ENCODE measurements around the gene SENP1. TPM values are rescaled to one million over a fixed set of nuclear protein-coding genes. Genes with fewer than 3 reads are reported as not detected.
A peak's percentile ranks its signal among the peaks of the same experiment; 100 is the strongest.

The SENP1 gene
- total and polyA plus RNA-seq, 2 experiments from 2014 or later = 8.6 to 27.7 TPM

DNA sequence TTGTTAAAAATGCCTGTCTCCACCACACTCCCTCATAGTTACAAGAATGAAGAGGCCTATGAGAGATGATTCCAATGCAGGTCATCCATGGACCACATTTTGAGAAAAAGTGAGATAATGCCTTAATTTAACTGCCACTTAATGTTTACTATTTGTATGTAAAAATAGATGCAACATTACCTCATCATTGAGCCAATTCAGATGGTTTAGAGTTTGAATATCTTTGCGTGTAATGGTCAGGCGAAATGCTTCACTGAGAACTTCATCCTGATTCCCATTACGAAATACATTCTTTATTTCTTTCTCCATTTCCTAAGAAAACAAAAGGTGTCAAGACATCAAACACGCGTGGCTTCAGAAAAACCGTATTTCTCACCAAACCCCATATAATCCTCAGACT, 42.3 kb downstream of the SENP1 start:
- no peak for DNase-seq (ENCODE audit: low spot score)
- no peaks in the 10 kb centered on the region for H3K27me3 ChIP-seq (ENCODE audit: insufficient read depth)
- no peak overlapping the region for H3K4me2 ChIP-seq
- H4K20me1 ChIP-seq (replicated peaks; ENCODE audit: insufficient read depth) = 0 out of 2 replicates have a peak, but pooled peaks cover 7% of the 10 kb centered on the region
- H3K27ac ChIP-seq (ENCODE audit: low read depth) = no peak overlapping the region
- no peaks in the 10 kb centered on the region for H3K9me3 Mint-ChIP-seq
- H2AFZ ChIP-seq = no peak overlapping the region
- H3F3A ChIP-seq (replicated peaks; ENCODE audit: low read depth) = no peaks in the 10 kb centered on the region
- H3K4me1 Mint-ChIP-seq = no peaks in the 10 kb centered on the region; the same call in 2 of the 3 replicates
- H3K4me1 ChIP-seq (ENCODE audit: insufficient read depth) = no peaks in the 10 kb centered on the region
- no peaks in the 10 kb centered on the region for H3K9me2 ChIP-seq (ENCODE audit: insufficient read depth)
- no peak for TF ChIP-seq POLR2AphosphoS5 (IDR thresholded peaks at IDR 0.05; ENCODE audit: low read depth)
- TF ChIP-seq STAT1 (IDR thresholded peaks at IDR 0.05; ENCODE audit: unreplicated experiment) = no peak
- TF ChIP-seq, protein P1, sequence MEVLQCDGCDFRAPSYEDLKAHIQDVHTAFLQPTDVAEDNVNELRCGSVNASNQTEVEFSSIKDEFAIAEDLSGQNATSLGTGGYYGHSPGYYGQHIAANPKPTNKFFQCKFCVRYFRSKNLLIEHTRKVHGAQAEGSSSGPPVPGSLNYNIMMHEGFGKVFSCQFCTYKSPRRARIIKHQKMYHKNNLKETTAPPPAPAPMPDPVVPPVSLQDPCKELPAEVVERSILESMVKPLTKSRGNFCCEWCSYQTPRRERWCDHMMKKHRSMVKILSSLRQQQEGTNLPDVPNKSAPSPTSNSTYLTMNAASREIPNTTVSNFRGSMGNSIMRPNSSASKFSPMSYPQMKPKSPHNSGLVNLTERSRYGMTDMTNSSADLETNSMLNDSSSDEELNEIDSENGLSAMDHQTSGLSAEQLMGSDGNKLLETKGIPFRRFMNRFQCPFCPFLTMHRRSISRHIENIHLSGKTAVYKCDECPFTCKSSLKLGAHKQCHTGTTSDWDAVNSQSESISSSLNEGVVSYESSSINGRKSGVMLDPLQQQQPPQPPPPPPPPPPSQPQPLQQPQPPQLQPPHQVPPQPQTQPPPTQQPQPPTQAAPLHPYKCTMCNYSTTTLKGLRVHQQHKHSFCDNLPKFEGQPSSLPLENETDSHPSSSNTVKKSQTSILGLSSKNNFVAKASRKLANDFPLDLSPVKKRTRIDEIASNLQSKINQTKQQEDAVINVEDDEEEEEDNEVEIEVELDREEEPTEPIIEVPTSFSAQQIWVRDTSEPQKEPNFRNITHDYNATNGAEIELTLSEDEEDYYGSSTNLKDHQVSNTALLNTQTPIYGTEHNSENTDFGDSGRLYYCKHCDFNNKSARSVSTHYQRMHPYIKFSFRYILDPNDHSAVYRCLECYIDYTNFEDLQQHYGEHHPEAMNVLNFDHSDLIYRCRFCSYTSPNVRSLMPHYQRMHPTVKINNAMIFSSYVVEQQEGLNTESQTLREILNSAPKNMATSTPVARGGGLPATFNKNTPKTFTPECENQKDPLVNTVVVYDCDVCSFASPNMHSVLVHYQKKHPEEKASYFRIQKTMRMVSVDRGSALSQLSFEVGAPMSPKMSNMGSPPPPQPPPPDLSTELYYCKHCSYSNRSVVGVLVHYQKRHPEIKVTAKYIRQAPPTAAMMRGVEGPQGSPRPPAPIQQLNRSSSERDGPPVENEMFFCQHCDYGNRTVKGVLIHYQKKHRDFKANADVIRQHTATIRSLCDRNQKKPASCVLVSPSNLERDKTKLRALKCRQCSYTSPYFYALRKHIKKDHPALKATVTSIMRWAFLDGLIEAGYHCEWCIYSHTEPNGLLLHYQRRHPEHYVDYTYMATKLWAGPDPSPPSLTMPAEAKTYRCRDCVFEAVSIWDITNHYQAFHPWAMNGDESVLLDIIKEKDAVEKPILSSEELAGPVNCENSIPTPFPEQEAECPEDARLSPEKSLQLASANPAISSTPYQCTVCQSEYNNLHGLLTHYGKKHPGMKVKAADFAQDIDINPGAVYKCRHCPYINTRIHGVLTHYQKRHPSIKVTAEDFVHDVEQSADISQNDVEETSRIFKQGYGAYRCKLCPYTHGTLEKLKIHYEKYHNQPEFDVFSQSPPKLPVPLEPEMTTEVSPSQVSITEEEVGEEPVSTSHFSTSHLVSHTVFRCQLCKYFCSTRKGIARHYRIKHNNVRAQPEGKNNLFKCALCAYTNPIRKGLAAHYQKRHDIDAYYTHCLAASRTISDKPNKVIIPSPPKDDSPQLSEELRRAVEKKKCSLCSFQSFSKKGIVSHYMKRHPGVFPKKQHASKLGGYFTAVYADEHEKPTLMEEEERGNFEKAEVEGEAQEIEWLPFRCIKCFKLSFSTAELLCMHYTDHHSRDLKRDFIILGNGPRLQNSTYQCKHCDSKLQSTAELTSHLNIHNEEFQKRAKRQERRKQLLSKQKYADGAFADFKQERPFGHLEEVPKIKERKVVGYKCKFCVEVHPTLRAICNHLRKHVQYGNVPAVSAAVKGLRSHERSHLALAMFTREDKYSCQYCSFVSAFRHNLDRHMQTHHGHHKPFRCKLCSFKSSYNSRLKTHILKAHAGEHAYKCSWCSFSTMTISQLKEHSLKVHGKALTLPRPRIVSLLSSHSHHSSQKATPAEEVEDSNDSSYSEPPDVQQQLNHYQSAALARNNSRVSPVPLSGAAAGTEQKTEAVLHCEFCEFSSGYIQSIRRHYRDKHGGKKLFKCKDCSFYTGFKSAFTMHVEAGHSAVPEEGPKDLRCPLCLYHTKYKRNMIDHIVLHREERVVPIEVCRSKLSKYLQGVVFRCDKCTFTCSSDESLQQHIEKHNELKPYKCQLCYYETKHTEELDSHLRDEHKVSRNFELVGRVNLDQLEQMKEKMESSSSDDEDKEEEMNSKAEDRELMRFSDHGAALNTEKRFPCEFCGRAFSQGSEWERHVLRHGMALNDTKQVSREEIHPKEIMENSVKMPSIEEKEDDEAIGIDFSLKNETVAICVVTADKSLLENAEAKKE (CRISPR knock-in tag; IDR thresholded peaks at IDR 0.05) = no peak
- no peaks in the 10 kb centered on the region for H3K79me2 ChIP-seq (replicated peaks; ENCODE audit: insufficient read depth)
- no peak overlapping the region for H3K4me3 Mint-ChIP-seq
- no peak overlapping the region for H3K4me3 ChIP-seq
- no peaks in the 10 kb centered on the region for H3K27me3 Mint-ChIP-seq (ENCODE audit: insufficient read depth, low read depth, poor library complexity)
- H3K36me3 ChIP-seq (ENCODE audit: insufficient read depth) = peaks cover 40% of the 10 kb centered on the region
- H3K36me3 Mint-ChIP-seq (ENCODE audit: low read depth) = peaks cover 60% of the 10 kb centered on the region
- ATAC-seq = no peak
- H3K27ac Mint-ChIP-seq = no peak overlapping the region

DNA sequence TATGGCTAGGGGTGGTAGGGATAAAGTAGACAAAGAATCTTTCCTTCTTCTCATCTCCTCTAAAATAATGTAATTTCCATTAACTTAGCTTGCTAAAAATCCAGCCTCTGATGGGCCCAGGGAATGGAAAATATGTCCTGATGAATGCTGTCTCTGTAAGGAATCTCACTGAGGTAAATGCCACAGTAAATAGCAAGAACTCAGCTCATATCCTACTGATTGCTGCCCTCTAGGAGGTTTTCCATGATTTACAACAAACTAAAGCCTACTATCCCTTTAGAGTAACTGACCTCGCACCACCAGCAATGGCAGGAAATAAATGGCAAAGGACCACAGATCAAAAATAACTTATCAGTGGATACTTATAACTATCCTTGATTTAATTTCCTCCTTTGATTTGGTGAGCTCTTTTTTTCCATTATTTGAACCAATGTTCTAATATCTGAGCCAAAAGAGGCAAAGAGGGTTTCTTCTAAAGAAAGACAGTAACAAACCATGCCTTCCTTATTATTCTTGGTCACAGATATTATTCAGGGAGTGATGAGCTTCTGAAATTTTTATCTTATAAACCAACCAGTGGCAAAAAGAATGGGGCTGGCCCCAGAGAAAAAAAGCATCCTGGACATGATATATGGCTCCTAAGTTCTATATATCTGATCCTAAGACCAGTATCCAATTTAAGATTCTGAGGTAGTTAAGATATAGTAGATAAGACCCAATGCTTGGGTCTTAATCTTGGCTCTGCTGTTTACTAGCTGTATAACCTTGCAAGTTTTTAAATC, 43.8 kb downstream of the SENP1 start:
- peak; percentile 48 for DNase-seq (ENCODE audit: low spot score)
- H3K27ac Mint-ChIP-seq = no peak overlapping the region
- no peak overlapping the region for H3K4me3 ChIP-seq
- ATAC-seq = peak; percentile 47; the same call in 2 of the 3 replicates
- peaks cover 60% of the 10 kb centered on the region for H3K36me3 Mint-ChIP-seq (ENCODE audit: low read depth)
- H4K20me1 ChIP-seq (replicated peaks; ENCODE audit: insufficient read depth) = 0 out of 2 replicates have a peak, but pooled peaks cover 7% of the 10 kb centered on the region
- H3K4me1 Mint-ChIP-seq = no peaks in the 10 kb centered on the region
- H3K4me2 ChIP-seq = no peak overlapping the region
- no peaks in the 10 kb centered on the region for H3F3A ChIP-seq (replicated peaks; ENCODE audit: low read depth)
- no peaks in the 10 kb centered on the region for H3K4me1 ChIP-seq (ENCODE audit: insufficient read depth)
- H3K27me3 Mint-ChIP-seq (ENCODE audit: insufficient read depth, low read depth, poor library complexity) = no peaks in the 10 kb centered on the region
- peaks cover 40% of the 10 kb centered on the region for H3K36me3 ChIP-seq (ENCODE audit: insufficient read depth)
- no peak overlapping the region for H3K27ac ChIP-seq (ENCODE audit: low read depth)
- H3K9me3 Mint-ChIP-seq = no peaks in the 10 kb centered on the region
- H3K79me2 ChIP-seq (replicated peaks; ENCODE audit: insufficient read depth) = no peaks in the 10 kb centered on the region
- H3K9me2 ChIP-seq (ENCODE audit: insufficient read depth) = no peaks in the 10 kb centered on the region
- no peaks in the 10 kb centered on the region for H3K27me3 ChIP-seq (ENCODE audit: insufficient read depth)
- no peak overlapping the region for H3K4me3 Mint-ChIP-seq
- H2AFZ ChIP-seq = no peak overlapping the region
- TF ChIP-seq, protein P2, sequence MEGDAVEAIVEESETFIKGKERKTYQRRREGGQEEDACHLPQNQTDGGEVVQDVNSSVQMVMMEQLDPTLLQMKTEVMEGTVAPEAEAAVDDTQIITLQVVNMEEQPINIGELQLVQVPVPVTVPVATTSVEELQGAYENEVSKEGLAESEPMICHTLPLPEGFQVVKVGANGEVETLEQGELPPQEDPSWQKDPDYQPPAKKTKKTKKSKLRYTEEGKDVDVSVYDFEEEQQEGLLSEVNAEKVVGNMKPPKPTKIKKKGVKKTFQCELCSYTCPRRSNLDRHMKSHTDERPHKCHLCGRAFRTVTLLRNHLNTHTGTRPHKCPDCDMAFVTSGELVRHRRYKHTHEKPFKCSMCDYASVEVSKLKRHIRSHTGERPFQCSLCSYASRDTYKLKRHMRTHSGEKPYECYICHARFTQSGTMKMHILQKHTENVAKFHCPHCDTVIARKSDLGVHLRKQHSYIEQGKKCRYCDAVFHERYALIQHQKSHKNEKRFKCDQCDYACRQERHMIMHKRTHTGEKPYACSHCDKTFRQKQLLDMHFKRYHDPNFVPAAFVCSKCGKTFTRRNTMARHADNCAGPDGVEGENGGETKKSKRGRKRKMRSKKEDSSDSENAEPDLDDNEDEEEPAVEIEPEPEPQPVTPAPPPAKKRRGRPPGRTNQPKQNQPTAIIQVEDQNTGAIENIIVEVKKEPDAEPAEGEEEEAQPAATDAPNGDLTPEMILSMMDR (conservative IDR thresholded peaks at IDR 0.05; ENCODE audit: low read depth in 2 of 2) = peak; percentile 36 to 56
